SK-MEL-5 (cell line): ENCODE measurements around the gene MASTL. TPM values are rescaled to one million over a fixed set of nuclear protein-coding genes. Genes with fewer than 3 reads are reported as not detected.
A peak's percentile ranks its signal among the peaks of the same experiment; 100 is the strongest.
"Not testable (repeated sequence)": the region's sequence is repeated elsewhere in the genome, so short reads cannot be mapped to it uniquely, and the experiment has no call there.

ENCODE experiments used
- DNase-seq: peaks from one replicate; pipeline ENCODE4 v3.0.0-alpha.2; 2016; ENCODE audit warnings: low read depth, low spot score
- in situ Hi-C: cut with HindIII; loops from 2 replicates; pipeline ENCODE4 v1.10.0; 2016; ENCODE audit warnings: low sequenced_read_pairs, high pct_unique_total_duplicates, low pct_unique_long_range_greater_than_20kb
- polyA plus RNA-seq, 2 experiments: library from polyadenylated mRNA; depleted of rRNA; stranded (reverse); fragments of >200 nt; gene quantifications; 2 replicates each; pipeline ENCODE4 v1.2.3, GENCODE V29; 2015
- total RNA-seq: library from RNA; depleted of rRNA; stranded (reverse); fragments of >200 nt; shearing (Covaris generic); gene quantifications from 2 replicates; pipeline ENCODE4 v1.2.3, GENCODE V29; 2014; rRNA removed

MASTL gene
- total RNA-seq: 22.5 and 24.4 TPM in 2 replicates
- polyA plus RNA-seq (2015; cell fraction: cytosol; rRNA removed): 14.7 and 17.9 TPM in 2 replicates
- polyA plus RNA-seq (2015; cell fraction: nucleus; rRNA removed): 14.4 and 15.6 TPM in 2 replicates

DNA sequence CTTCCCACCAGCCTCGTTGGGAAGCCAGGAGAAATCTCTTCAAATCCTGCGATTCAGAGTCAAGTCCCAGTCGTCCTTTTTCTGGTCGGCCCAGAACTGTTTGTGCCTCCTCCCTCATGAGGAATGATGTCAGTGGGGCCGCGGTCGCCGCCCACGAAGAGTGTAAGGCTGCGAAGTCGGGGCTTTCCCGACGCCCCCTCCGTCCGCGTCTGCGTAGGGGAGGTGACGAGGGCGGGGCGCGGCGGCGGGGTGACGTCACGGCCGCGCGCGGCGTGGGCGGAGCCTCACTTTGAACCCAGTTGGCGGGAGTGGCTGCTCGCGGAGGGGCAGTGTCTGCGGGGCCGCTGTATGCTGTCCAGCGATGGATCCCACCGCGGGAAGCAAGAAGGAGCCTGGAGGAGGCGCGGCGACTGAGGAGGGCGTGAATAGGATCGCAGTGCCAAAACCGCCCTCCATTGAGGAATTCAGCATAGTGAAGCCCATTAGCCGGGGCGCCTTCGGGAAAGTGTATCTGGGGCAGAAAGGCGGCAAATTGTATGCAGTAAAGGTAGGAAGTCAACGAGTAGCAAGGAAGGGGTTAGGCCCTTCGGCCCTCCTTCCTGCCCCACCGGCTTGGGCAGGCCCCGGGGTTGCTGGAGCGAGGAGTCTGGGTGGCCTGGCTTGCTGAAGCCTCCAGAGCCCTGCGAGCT lies at the start of gene MASTL:
MASTL (plus strand) TSS at position 287 of the 689 bp plus-strand sequence; CDS start at position 362, 75 bp downstream.
- peak; percentile 86 for DNase-seq
- in situ Hi-C loops: no loop called here

DNA sequence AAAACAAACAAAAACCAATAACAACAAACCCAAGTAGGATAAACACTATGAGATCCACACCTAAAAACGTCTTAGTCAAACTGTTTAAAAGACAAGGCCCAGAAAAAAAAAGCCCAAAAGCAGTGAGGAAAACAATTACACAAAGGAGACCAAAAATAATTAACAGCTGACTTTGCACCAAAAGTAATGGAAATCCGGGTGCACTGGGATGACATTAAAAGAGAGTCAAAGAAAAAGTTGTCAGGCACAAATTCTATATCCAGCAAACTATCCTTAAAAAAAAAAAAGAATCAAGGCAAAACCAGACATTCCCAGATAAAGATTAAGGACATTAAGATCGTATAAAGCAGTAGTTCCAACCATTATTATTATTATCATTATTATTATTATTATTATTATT lies 47.0 kb upstream of the MASTL start:
- no peak for DNase-seq
- in situ Hi-C loops: no loop called here

DNA sequence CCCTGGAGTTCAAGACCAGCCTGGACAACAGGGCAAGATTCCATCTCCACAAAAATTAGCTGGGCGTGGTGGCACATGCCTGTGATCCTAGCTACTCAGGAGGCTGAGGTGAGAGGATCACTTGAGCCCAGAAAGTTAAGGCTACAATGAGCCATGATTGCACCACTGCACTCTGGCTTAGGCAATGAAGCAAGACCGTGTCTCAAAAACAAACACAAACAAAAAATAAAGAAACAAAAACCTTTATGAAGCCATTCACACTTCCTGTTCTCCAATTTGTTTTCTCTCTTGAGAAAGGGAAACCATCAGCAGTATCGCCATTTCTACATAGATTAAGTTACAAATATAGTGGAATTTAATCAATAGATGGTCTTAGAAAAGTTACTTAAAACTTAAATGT lies 20.8 kb upstream of the MASTL start:
- in situ Hi-C loops: no loop called here
- DNase-seq: no peak

DNA sequence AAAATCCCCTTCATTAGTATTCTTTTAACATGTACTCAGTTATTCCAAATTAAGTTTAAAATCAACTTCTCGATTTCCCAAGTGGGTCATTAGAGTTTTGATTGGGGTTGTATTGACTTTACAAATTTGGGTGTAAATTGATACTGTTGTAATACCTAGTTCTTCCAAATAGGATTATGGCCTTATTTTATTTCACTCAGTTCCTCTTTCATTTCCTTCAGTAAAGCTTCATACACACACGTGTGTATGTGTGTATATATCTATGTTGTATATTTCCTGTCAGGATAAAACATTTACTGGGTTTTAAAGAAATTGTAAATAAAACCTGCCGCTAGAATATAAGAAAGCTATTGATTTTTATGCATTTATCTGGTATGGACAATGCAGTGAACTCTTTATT lies 16.9 kb upstream of the MASTL start:
- no peak for DNase-seq
- in situ Hi-C loops: no loop called here

- DNase-seq: peak; percentile 37
- in situ Hi-C loops: no loop called here
These were observed 11.5 kb upstream of the MASTL start for GRCh38 chr10:27143686-27144085.

- in situ Hi-C loops: no loop called here
- no peak for DNase-seq
These were observed 9.2 kb upstream of the MASTL start for GRCh38 chr10:27145937-27146336.

- no peak for DNase-seq
- in situ Hi-C loops: no loop called here
These were observed 7.5 kb upstream of the MASTL start for GRCh38 chr10:27147701-27148100.

DNA sequence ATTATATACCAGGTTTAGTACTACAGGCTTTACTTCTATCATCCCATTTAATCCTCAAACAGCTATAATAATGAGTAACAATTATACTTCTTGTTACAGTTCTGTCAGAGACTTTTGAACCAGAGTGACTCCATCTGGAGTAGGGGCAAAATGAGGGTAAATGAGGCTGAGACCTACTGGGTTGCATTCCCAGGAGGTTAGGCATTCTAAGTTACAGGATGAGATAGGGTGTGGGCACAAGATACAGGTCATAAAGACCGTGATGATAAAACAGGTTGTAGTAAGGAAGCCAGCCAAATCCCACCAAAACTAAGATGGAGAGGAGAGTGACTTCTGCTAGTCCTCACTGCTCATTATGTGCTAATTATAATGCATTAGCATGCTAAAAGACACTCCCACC lies 4.9 kb upstream of the MASTL start:
- DNase-seq: no peak
- in situ Hi-C loops: no loop called here

DNA sequence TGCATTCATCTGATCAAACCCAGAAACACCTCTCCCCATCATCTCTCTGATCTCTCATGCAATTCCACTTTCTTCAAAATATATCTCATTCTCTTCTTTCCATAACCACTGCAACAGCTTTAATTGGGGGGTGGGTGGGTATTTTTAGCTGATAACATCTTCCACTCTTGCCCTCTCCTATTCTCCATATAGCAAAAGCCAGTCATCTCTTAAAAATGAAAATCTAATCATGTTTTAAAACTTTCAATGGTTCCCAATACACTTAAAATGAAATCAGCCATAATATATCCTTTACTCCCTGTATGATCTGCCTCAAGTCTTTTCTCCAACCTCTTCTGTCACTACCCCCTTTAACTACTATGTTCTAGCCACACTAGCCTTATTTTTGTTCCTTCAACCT lies 2.5 kb upstream of the MASTL start:
- DNase-seq: no peak
- in situ Hi-C loops: no loop called here

DNA sequence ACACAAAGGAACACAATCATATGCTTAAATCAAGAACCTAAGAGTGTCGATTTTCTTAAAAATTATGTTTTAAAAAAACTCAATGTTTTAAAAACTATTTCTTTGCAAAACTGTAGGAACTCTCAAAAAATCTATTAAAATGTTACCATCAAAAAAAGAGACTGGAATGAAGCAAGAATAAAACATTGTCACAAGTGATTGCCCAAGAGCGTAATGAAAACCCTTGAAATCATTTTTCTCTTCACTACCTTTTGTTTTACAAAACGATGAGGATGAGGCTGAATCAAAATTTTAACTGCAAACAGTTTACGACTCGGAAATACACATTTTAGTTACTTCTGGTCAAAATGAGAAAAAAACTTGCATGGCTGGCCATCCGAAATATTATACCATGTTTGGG lies 1.8 kb upstream of the MASTL start:
- in situ Hi-C loops: no loop called here
- DNase-seq: no peak

DNA sequence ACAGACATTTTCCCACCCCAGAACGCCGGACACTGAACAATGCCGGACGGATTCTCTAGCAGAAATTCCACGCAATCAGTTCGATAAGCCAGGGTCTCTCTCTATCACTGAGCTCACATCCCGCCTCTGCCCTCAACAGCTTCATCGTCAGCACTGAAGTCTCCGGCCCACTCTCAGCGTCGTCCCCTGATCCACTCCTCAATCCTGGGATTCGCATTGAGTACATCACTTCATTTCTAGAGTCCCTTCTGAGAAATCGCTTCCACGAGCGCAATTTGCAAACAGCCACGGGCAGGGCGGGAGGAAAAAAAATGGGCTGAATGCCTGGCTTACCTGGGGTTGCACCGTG lies 1.3 kb upstream of the MASTL start:
- DNase-seq: peak; percentile 26
- in situ Hi-C loops: no loop called here

DNA sequence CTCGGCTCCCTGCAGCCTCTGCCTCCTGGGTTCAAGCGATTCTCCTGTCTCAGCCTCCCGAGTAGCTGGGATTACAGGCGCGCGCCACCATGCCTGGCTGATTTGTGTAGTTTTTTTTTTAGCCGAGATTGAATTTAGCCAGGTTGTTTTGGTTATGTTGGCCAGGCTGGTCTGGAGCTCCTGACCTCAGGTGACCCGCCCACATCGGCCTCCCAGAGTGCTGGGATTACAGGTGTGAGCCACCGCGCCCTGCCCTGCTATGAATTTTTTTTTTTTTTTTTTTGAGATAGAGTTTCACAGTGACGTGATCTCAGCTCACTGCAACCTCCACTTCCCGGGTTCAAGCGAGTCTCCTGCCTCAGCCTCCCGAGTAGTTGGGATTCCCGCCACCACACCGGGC lies 1.4 kb downstream of the MASTL start:
- in situ Hi-C loops: not testable (repeated sequence)

DNA sequence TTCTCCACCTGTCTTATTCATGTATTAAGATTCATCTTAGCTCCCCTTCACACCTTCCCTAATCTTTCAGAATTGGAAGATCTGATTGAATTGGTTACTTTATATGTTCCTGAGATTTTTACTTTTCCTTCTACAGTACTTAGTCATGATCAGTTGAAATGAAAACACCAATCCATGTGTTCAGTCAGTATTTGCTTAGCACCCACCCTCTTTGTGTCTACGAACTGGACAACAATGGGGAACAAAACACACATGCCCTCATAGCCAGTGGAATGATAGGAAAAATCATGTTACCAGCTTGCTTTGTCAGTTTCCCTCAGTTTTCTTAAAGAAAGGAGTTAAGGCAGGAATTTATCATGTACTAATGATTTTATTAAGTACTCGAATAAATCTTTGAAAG lies 2.0 kb downstream of the MASTL start:
- in situ Hi-C loops: no loop called here
- no peak for DNase-seq

More for the DNA sequence above, 1.4 kb downstream of the MASTL start:
- peak; percentile 4 for DNase-seq

DNA sequence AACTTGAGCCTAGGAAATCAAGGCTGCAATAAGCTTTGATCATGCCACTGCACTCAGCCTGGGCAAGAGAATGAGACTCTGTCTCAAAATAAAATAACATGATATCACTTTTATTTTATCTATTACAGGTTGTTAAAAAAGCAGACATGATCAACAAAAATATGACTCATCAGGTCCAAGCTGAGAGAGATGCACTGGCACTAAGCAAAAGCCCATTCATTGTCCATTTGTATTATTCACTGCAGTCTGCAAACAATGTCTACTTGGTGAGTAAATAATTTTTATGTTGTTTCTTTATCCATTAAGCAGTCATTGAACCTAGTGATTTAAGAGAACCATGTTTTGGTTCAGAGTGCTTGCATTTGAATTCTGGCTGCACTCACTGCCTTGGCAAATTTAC lies 3.3 kb downstream of the MASTL start:
- in situ Hi-C loops: no loop called here
- DNase-seq: no peak

- DNase-seq: no peak
- in situ Hi-C loops: no loop called here
These were observed 14.7 kb downstream of the MASTL start for GRCh38 chr10:27169849-27170248.

DNA sequence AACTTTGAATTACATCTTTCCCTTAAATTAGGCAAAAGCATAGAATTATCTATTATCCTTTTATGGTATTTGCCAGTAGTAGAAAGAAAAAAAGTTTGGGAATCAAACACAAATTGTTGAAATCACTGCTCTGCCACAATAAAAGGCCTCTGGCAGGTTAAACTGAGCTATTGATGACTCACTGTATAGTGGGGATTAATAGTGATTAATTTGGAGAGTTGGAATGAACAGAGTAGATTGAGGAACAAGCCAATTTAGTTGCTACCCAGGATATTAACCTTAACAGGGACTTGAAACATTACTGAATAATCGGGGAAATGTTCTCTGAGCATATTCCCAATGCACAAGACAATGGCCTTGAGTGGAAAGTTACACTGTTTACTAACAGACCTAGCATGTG lies 33.1 kb downstream of the MASTL start:
- in situ Hi-C loops: no loop called here
- DNase-seq: no peak

DNA sequence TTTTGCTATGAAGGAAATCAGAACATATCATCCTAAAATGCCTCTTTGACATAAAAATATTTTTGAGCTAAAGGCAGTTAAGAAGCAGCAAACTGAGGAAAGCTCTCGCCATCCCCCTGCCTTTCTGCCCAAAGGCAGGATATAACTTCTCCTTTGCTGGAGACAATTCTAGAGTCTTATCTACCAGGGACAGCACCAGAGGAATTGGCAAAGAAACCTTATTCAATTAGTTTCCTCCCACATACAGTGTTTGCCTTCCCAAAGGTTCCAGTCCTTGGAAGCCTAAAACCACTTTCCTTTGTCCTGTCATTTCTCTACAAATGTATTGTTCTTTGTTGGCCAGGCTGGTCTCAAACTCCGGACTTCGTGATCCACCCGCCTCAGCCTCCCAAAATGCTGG lies 33.7 kb downstream of the MASTL start:
- no peak for DNase-seq
- in situ Hi-C loops: no loop called here

DNA sequence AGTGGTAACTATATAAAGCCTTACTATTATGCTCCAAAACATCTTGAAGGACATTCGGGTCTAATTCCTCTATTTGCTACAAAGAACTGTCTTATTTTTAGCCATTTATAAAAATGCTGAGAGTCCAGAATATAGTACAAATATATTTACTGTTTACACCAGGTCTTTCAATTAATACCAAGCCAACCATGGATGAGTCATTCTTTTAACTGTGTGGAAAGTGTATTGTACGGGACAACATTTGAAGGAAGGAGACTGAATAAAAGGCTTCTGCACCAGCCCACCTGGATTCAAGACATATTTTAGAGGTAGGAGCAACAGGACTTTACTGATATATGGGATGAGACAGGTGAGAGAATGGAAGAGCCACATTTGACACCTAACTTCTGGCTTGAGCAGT lies 35.4 kb downstream of the MASTL start:
- DNase-seq: peak; percentile 6
- in situ Hi-C loops: no loop called here

DNA sequence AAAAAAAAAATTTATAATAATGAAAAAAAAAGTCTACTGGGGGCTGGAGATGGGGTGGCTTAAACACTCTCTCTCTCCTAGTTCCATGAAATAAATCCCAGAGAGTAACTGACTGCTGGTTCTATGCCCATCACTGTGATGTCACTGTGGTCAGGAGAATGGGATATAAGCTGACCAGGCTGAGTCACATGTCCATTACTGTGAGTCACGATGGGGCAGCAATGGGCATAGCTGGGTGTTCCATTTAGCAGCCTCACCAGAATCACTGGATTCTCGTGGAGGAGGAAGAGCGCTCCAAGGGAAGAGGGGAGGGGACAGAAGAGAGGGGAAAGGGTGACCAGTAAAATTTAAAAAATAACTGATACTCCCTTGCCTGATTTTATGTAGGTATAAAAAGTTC lies 37.1 kb downstream of the MASTL start:
- peak; percentile 97 for DNase-seq
- in situ Hi-C loops: no loop called here
